K562 (cell line): Measurements from ENCODE around the gene DBP. TPM values are rescaled to one million over a fixed set of nuclear protein-coding genes. Genes with fewer than 3 reads are reported as not detected.

ENCODE experiments used
- C11orf30 ChIP-seq: fragments of 450-650 bp; IDR thresholded peaks from 2 replicates; pipeline ENCODE4 v1.6.1; 2016; ENCODE audit warnings: low read depth, mild to moderate bottlenecking
- CTBP1 ChIP-seq: fragments of 450-650 bp; IDR thresholded peaks from 2 replicates; pipeline ENCODE4 v1.6.1; 2016; ENCODE audit warnings: borderline replicate concordance
- FOXK1 ChIP-seq: sonication (generic); formaldehyde crosslinking; IDR thresholded peaks from 2 replicates; pipeline ENCODE4 v1.8.0; 2022; ENCODE audit warnings: missing genetic modification reagents, mild to moderate bottlenecking, borderline replicate concordance
- NFIX ChIP-seq: fragments of 250-450 bp; sonication (Bioruptor Pico); IDR thresholded peaks from 2 replicates; pipeline ENCODE4 v1.4.0; 2020; ENCODE audit warnings: low read depth, mild to moderate bottlenecking, moderate library complexity
- PHF8 ChIP-seq: fragments of 200-600 bp; sonication (generic); IDR thresholded peaks from 2 replicates; pipeline ENCODE4 v1.6.1; 2012; ENCODE audit warnings: mixed run types, mild to moderate bottlenecking, inconsistent platforms, low read length, moderate library complexity, borderline replicate concordance
- POLR2G ChIP-seq: fragments of 200-400 bp; formaldehyde crosslinking; IDR thresholded peaks from 2 replicates; pipeline ENCODE4 v1.6.1; 2017; ENCODE audit warnings: low read depth, mild to moderate bottlenecking, antibody characterized with exemption, low read length, moderate library complexity
- THRAP3 ChIP-seq: fragments of 450-650 bp; IDR thresholded peaks from 2 replicates; pipeline ENCODE4 v1.6.1; 2016; ENCODE audit warnings: mild to moderate bottlenecking, inconsistent platforms, borderline replicate concordance
- ZC3H4 ChIP-seq: sonication (generic); formaldehyde crosslinking; IDR thresholded peaks from 2 replicates; pipeline ENCODE4 v1.9.0; 2021; ENCODE audit warnings: missing genetic modification reagents, borderline replicate concordance
- polyA plus RNA-seq, 8 experiments: library from polyadenylated mRNA; depleted of rRNA in 4 of 8; stranded (reverse) in 5 of 8; unstranded in 3 of 8; fragments of >200 nt; fragmentation: Nextera tagmentation in 2 of 8; fragmentation: Illumina TruSeq in 1 of 8; extraction: Ambion mirVana in 2 of 8; extraction: Trizol in 1 of 8; gene quantifications; 2 replicates each; pipeline versions ENCODE4 v1.2.1 to v1.2.3, GENCODE V29; 2011 to 2014; ENCODE audit warnings: inconsistent platforms in 1 of 8, missing spikeins in 1 of 8
- total RNA-seq, 7 experiments: library from RNA; depleted of rRNA in 6 of 7; stranded (reverse); fragments of >200 nt in 6 of 7; fragmentation: Illumina TruSeq in 2 of 7; extraction: Trizol in 2 of 7; gene quantifications; 2 replicates each; pipeline versions ENCODE4 v1.2.1 to v1.2.3, GENCODE V29; 2011 to 2021; ENCODE audit warnings: low replicate concordance in 1 of 7
- TF ChIP-seq, protein P1 (sequence below): fragments of 450-650 bp; IDR thresholded peaks from 2 replicates; pipeline ENCODE4 v1.6.1; 2016
- TF ChIP-seq, protein P2 (sequence below), 3 experiments: IDR thresholded peaks in 2 of 3; conservative IDR thresholded peaks in 1 of 3; 2 replicates each; pipeline ENCODE4 v1.5.1; 2011 to 2012; ENCODE audit warnings: low read length in 3 of 3, mild to moderate bottlenecking in 3 of 3, control low read depth in 2 of 3, improper control_type of control experiment in 1 of 3, inconsistent platforms in 1 of 3, low read depth in 1 of 3, mixed read lengths in 1 of 3, moderate library complexity in 1 of 3; ENCODE audit not compliant: insufficient read depth in 2 of 3

Gene DBP
- total and polyA plus RNA-seq, 9 of the 15 experiments (the other 6 are each of a cell fraction or from before 2014, with no cell fraction given), result 0.25 to 5.5 (median 1.8) TPM

DNA sequence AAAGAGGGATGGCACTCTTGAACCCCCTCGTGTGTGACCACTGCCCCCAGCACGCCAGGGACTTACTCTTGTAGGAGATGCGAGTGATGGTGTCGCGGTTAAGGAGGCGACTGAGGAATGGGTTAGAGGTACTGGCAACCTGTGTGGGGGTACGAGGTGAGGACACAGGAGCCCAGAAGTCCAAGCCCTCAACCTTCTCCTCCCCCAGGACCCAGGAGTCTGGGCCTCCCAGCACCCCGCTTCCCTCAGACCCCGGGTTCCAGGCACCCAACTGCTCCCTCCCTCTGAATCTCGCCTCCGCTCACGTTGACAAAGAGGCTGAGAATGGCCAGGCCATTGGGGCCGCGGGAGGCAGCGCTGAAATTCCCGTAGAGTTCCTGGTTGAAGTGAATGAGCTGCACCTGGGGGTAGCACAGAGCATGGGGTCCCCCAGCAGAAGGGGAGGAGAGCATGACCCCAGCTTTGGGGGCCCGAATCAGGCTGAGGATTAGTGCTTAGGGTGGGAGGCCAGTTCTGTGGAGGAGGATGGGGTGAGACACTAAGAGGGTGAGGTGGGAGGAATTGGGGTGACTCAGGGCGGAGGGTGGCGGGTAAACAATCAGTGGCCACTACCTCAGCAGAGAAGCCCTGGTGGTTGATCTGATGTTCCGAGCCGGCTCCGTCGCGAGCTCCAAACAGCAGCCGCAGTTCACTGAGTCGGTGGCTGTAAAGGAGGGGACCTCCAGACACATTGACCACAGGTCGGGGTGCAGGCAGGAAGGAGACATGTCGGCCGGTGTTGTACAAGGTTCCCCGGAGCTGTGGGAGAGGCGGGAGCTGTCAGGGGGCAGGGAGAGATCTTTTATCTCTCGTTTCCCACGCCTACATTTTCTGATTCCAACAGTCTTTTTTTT, 2.5 kb upstream of the DBP start (continued):
- TF ChIP-seq, protein P1, sequence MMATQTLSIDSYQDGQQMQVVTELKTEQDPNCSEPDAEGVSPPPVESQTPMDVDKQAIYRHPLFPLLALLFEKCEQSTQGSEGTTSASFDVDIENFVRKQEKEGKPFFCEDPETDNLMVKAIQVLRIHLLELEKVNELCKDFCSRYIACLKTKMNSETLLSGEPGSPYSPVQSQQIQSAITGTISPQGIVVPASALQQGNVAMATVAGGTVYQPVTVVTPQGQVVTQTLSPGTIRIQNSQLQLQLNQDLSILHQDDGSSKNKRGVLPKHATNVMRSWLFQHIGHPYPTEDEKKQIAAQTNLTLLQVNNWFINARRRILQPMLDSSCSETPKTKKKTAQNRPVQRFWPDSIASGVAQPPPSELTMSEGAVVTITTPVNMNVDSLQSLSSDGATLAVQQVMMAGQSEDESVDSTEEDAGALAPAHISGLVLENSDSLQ, result peak; percentile 65
- TF ChIP-seq CTBP1 (peak; percentile 6; the same call in 1 of the 2 replicates), POLR2G (peak; percentile 57), NFIX (no peak), ZC3H4 (CRISPR knock-in tag) (peak; percentile 51; the same call in 1 of the 2 replicates), FOXK1 (CRISPR knock-in tag) (0 out of 2 replicates have a peak, but pooled peaks have one; percentile 62), PHF8 (peak; percentile 65; the same call in 1 of the 2 replicates), THRAP3 (no peak; the same call in 1 of the 2 replicates), C11orf30 (no peak)
- TF ChIP-seq, protein P2, sequence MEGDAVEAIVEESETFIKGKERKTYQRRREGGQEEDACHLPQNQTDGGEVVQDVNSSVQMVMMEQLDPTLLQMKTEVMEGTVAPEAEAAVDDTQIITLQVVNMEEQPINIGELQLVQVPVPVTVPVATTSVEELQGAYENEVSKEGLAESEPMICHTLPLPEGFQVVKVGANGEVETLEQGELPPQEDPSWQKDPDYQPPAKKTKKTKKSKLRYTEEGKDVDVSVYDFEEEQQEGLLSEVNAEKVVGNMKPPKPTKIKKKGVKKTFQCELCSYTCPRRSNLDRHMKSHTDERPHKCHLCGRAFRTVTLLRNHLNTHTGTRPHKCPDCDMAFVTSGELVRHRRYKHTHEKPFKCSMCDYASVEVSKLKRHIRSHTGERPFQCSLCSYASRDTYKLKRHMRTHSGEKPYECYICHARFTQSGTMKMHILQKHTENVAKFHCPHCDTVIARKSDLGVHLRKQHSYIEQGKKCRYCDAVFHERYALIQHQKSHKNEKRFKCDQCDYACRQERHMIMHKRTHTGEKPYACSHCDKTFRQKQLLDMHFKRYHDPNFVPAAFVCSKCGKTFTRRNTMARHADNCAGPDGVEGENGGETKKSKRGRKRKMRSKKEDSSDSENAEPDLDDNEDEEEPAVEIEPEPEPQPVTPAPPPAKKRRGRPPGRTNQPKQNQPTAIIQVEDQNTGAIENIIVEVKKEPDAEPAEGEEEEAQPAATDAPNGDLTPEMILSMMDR (IDR thresholded peaks at IDR 0.05 in 2 of 3, conservative IDR thresholded peaks at IDR 0.05 in 1 of 3; ENCODE audit: insufficient read depth in 2 of 3, low read depth in 1 of 3, low read length in 3 of 3), result no peak
